GM19372 (cell line): ENCODE data around the gene JAG2.

Experiments used
- ATAC-seq: cut with Tn5 transposase; IDR thresholded peaks from one replicate; pipeline ENCODE4 v1.9.1; 2021; ENCODE audit warnings: mild to moderate bottlenecking, low read depth, moderate library complexity; ENCODE audit not compliant: unreplicated experiment

JAG2 gene

DNA sequence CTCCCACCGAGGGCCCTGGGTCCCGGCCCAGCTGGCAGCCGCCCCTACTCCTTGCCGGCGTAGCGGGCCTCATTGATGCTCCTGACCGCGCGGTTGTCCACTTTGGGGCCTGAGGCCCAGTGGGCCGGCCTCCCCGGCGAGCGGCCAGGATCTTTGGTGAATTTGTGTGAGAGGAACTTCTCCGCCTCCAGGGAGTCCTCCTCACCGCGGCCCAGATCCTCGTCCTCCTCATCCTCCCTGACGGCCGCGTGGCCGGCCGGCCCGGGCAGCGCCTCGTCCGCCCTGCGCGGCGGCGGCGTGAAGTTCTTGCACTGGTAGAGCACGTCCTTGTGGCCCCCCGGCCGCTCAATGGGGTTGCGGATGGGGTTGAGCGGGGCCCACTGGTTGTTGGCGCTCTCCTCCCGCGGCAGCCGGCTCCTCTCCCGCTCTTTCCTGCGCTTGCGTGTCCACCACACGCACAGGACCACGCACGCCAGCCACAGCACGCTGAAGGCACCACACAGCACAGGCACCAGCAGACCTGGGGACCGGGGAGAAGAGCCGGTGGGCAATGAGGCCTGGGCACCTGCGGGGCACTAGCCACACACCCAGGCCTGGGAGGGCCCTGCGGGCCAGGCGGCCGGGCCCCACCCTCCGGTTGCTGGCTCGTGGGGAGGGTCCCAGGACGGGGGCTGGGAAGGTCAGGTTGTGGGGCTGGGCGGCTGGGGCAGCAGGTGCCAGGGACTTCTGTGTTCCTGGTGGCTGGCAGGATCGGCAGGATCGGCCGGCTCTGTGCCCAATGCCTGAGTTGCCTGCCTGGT is 25.7 kb downstream of the JAG2 start:
- ATAC-seq = no peak

- no peak for ATAC-seq
These were observed 26.9 kb downstream of the JAG2 start for GRCh38 chr14:105141486-105142281.

- no peak for ATAC-seq
These were observed 27.6 kb downstream of the JAG2 start for GRCh38 chr14:105141026-105141425.

GRCh38 chr14:105140581-105140980 is 28.0 kb downstream of the JAG2 start:
- ATAC-seq = no peak

DNA sequence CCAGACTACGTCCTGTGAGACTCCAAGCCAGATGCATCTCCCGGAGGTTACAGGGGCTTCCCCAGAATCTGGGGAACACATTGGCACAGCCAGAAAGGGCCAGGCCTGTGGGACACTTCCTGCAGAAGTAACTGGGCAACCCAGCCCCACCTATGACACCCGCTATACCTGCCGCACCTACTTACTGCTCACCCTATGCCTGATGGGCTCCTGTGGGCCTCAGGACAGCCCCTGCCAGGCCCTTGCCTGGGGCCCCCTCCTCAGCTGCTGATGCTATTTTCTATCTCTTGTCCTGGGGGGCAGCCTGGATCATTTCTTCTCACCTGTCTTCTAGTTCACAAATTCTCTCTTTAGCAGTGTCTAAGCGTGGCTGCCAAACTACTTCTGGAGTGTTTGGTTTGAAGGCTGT is 28.7 kb downstream of the JAG2 start:
- no peak for ATAC-seq

DNA sequence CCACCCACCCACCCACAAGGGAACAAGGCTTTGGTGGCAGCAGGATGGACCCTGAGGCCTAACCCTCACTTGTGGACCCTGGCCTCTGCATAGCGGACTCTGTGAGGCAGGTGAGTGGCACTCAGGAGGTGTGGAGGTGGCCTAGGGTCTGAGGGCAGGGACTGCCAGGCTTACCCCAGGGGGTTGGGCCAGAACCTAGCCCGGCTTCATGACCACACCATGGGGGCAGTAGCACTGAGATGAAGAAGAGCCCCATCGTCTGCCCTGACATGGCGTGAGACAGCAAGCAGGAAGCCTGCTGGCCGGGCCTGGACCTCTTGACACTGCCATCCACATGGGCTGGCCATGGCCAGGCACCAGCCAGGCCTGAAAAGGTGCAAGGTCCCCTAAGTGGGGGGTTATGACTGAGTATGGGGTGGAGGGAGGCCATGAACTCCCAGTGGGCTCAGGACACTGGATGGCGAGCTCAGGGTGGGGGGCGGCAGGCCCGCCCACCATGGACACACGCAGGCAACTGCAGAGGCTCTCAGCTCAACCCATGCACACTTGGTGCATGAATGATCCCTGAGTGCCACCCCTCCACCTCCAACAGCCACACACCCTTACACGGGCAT is 29.3 kb downstream of the JAG2 start:
- no peak for ATAC-seq

- no peak for ATAC-seq
These were observed 29.9 kb downstream of the JAG2 start for GRCh38 chr14:105138551-105139111.

DNA sequence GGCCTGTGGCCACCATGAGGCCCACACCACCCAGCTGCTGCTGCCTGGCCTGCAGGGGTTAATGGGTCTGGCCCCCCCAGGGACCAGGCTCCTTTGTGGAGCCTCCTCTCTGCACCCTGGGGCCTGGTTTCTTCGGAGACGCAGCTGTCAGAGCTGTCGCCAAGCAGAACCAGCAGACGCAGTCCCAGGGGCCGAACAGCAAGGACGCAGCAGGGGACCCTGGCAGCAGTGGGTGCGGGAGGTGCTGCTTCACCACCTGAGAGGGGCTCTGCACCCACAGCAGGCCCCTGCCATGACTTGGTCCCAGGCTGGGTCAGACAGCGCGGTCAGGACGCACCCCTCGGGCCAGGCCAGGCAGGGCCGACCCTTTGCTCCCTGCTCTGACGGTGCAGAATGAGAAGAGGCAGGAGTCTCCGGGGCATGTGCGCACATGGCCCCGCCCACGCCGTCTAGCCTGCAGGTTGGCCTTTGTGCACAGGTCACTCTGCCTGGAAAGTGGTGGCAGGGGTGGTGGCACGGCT is 30.5 kb downstream of the JAG2 start:
- no peak for ATAC-seq

DNA sequence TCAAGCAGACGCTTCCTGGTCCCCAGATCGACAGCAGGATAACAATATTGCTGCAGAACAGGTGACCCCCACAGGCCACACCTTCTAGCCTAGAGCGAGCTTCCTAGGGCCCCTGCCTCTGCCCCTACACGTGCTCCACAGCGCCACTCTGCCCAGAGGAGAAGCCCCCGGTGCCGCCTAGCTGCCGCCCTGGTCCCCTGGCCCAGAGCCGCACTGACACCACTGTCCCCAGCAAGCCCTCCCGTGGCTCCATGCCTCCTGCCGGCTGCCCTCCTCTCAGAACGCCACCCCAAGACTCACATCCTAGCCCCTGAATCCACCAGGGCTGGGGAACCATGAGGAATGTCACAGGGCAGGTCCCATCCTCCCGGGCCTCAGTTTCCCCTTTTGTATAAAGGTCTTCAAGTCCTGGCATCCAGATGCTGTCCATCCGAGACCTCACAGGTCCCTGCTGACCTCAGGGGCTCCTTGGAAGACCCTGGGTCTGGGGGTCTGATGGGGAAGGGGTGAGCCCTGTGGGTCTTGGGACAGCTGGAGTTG is 31.0 kb downstream of the JAG2 start:
- ATAC-seq = no peak

GRCh38 chr14:105136401-105137322 is 31.9 kb downstream of the JAG2 start:
- ATAC-seq = no peak

DNA sequence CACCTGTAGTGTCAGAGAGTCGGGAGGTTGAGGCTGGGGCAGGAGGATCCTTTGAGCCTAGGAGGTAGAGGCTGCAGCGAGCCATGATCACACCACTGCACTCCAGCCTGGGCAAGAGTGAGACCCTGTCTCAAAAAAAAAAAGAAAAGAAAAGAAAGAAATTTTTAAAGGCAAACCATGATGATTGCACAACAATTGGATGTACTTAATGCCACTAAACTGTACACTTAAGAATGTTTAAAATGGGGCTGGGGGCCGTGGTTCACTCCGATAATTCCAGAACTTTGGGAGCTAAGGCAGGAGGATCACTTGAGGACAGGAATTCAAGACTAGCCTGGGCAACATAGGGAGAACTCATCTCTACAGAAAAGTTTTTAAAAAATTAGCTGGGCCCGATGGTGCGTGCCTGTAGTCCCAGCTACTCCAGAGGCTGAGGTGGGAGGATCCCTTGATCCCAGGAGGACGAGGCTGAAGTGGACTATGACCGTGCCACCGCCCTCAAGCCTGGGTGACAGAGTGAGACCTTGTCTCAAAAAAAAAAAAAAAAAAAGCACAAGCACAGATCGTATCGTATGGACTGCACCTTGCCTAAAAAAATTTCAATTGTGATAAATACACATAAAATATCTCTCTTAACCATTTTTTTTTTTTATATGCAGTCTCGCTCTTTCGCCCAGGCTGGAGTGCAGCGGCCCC is 32.7 kb downstream of the JAG2 start:
- ATAC-seq = no peak

GRCh38 chr14:105132921-105133654 is 35.5 kb downstream of the JAG2 start:
- no peak for ATAC-seq

- ATAC-seq = no peak
These were observed 37.3 kb downstream of the JAG2 start for GRCh38 chr14:105131241-105131640.

GRCh38 chr14:105128059-105128458 is 40.5 kb downstream of the JAG2 start:
- no peak for ATAC-seq

DNA sequence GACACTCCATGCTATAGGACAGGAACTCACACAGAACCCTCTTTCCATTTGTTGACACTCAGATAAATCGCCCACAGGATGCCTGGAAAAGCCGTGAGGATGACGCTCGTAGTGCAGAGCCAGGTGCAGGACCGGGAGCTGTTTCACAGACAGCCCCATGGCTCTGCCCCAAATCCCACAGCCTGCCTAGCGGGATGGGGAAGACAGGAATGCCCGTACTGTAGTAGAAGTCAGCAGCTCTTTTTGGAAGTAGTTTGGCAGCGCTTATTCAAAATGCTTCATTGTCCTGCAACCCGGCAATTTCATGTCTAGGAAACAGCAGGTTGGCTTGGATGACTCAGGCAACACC is 41.6 kb downstream of the JAG2 start:
- no peak for ATAC-seq

GRCh38 chr14:105126126-105126980 is 42.2 kb downstream of the JAG2 start:
- ATAC-seq = no peak

- ATAC-seq = no peak
These were observed 43.8 kb downstream of the JAG2 start for GRCh38 chr14:105124823-105125222.
